NCI-H2171 treated with DMSO at 0.1 percent for 48 hours (cell line): ENCODE data around the gene IGSF8.

Source experiments
- DNase-seq: peaks from one replicate; lab custom pipeline; 2025; lab: John Stamatoyannopoulos, UW

IGSF8 gene

DNA sequence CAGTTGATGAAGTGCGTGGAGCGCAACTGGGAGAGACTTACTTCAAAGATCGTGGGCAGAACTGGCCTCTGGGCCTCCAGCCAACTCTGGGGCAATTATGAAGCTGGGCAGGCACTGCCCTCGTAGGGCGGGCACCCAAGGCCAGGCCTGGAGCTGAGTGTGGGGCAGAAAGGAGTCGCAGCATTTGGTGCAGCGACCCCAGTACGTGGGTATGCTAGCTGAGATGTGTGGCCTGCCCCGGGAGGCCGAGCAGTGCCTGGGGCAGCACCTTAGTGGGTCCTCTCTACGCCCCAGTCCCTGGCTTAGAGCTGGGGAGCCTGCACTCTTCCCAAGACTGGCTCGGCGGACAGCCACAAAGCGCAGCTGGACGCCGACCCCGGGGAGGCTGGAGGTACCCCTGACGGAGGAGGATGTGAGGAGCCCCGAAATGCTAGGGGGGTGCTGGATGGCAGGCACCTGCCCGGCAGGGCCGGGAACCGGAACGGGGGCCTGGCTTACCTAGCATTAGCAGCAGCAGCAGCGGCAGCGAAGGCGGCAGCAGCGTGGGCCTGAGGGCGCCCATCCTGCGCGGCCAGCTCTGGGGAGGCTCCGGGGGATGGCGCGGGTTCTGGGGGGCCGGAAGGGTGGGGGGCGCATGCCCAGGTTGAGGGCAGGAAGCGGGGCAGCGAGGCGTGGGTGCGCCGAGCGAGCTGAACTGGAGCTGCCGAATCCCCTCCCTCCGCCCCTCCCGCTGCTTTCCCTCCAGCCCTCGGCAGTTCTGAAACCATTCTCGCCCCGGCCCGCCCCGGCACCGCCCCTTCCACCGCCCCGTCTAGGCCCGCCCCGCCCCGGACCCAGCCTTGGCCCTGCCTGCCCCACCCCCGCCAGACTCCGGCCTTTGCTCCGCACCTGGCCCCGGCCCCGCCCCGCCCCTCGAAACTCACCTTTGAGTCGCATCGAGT lies at the start of gene IGSF8:
Gene IGSF8 (minus strand): TSS at position 709 of the 941 bp plus-strand sequence. CDS start 147 bp downstream, at position 562.
- DNase-seq: peak; percentile 94

GRCh38 chr1:160148121-160148520 lies 49.7 kb upstream of the IGSF8 start:
- DNase-seq: no peak

DNA sequence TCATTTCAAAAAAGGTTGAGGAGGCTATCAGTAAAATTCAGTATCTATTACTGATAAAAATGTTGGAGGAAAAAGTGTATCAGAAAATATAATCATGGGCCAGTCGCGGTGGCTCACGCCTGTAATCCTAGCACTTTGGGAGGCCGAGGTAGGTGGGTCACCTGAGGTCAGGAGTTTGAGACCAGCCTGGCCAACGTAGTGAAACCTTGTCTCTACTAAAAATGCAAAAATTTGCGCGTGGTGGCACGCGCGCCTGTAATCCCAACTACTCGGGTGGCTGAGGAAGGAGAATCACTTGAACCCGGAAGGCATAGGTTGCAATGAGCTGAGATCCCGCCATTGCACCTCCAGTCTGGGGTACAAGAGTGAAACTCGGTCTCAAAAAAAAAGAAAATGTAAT lies 47.7 kb upstream of the IGSF8 start:
- no peak for DNase-seq

GRCh38 chr1:160144921-160145320 lies 46.5 kb upstream of the IGSF8 start:
- DNase-seq: no peak

GRCh38 chr1:160143695-160144094 lies 45.3 kb upstream of the IGSF8 start:
- no peak for DNase-seq

GRCh38 chr1:160139840-160140239 lies 41.4 kb upstream of the IGSF8 start:
- no peak for DNase-seq

GRCh38 chr1:160137216-160137862 lies 38.9 kb upstream of the IGSF8 start:
- DNase-seq: peak; percentile 71

GRCh38 chr1:160136926-160137200 lies 38.4 kb upstream of the IGSF8 start:
- no peak for DNase-seq

GRCh38 chr1:160136121-160136925 lies 37.9 kb upstream of the IGSF8 start:
- DNase-seq: no peak

DNA sequence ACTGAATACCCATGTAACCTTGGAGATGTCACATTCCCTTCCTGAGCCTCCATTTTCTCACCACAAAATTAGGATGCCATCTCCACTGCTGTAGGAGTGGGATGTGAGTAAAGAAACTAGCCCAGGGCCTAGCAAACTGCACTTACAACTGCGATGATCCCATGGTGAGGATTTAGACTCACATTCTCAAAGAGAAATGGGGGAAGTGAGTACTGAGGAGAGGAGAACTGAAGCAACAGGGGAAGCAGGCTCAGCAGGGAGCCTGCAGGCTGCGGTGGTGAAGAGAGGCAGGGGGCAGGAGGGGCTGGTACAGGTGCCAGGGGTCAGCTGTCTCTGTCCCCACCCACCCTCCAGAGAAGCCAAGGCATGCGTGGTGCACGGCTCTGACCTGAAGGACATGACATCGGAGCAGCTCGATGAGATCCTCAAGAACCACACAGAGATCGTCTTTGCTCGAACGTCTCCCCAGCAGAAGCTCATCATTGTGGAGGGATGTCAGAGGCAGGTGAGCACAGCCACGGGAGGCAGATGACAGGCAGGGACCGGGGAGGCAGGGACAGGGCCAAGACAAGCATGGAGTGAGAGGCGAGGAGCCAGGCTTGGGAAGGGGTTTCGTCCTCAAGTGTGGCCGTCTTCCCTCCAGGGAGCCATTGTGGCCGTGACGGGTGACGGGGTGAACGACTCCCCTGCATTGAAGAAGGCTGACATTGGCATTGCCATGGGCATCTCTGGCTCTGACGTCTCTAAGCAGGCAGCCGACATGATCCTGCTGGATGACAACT lies 36.6 kb upstream of the IGSF8 start:
- no peak for DNase-seq

DNA sequence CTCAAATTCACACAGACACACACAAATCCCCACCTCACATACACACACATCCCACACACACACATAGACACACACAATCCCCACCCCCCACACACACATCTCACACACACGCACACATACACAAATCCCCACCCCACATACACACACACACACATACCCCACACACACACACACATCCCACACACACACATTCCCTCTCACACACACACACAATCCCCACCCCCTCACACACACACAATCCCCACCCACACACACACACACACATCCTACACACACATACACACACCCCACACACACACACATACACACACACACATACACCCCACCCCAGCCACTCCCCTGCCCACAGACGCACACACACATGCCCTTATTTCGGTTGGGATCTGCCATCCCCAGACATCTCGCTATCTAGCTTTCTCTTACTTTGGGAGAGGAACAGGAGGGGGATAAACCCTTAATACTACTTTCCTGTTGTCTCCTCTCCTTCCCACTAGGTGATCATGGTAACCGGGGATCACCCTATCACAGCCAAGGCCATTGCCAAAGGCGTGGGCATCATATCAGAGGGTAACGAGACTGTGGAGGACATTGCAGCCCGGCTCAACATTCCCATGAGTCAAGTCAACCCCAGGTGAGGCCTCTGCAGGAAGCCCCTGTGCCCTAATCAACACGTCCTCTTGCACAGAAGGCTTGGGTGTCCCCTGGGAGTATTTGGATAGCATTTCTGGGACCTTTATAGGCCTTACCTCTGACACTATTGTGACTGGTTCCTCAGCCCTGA lies 35.8 kb upstream of the IGSF8 start:
- DNase-seq: peak; percentile 23

DNA sequence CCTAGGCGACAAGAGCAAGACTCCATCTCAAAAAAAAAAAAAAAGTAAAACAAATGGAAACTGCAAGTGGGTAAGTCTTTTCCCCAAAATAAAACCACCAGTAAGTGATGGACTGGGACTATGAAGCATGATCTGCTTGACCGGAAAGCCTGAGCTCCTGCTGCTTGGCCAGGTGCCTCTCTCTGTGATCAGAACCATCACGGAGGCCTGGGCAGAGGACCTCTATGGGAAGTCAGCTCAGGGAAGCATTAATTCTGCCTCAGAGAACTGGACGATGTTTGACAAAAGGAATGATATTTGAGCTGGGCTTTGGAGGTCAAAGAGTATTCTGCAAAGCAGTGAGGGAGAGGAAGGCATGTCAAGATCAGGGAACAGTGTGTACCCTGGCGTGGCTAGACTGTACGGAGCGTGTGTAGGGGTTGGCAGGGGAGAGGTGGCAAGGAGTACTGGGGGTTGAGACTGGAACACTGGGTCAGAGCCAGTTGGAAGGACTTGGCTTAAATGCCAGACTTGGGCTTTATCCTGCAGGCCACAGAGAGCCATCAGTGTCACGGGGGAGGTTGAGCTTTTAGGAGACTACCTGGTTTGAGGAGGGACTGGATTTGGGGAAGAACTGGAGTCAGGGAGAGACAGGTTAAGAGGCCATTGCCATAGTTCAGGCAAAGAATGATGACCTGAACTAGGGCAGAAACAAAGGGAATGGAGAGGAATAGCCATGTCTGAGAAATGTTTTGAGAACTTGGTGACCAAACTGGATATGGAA lies 33.6 kb upstream of the IGSF8 start:
- no peak for DNase-seq

GRCh38 chr1:160130939-160131338 lies 32.5 kb upstream of the IGSF8 start:
- no peak for DNase-seq

DNA sequence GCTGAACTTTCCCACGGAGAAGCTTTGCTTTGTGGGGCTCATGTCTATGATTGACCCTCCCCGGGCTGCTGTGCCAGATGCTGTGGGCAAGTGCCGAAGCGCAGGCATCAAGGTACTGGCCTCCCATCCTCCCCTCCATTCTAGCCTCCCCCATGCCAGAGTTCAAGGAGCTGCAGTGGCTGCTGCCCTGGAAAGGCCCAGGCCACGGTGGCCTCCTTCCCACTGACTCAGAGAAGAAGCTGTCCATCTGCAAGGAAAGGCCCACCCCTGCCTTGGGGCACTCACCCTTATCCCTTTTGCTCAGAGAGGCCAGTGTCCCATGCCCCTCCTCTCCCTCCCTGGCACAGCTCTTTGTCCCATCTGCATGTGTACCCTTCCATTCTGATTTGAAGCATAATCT lies 32.1 kb upstream of the IGSF8 start:
- DNase-seq: no peak

DNA sequence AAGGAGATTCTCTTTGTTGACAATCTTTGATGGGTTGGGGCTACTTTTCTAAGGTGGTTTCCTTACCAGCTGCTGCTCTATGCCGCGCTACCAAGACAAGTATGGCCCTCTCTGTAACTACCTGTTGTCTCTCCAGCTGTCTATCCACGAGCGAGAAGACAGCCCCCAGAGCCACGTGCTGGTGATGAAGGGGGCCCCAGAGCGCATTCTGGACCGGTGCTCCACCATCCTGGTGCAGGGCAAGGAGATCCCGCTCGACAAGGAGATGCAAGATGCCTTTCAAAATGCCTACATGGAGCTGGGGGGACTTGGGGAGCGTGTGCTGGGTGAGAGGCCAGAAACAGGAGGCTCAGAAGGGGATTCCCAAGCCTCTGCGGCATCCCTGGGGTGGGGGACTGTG lies 31.5 kb upstream of the IGSF8 start:
- no peak for DNase-seq

- DNase-seq: no peak
Measured at GRCh38 chr1:160129558-160129957, 31.1 kb upstream of the IGSF8 start.

- peak; percentile 5 for DNase-seq
Measured at GRCh38 chr1:160129046-160129445, 30.6 kb upstream of the IGSF8 start.

- no peak for DNase-seq
Measured at GRCh38 chr1:160128636-160129035, 30.2 kb upstream of the IGSF8 start.

DNA sequence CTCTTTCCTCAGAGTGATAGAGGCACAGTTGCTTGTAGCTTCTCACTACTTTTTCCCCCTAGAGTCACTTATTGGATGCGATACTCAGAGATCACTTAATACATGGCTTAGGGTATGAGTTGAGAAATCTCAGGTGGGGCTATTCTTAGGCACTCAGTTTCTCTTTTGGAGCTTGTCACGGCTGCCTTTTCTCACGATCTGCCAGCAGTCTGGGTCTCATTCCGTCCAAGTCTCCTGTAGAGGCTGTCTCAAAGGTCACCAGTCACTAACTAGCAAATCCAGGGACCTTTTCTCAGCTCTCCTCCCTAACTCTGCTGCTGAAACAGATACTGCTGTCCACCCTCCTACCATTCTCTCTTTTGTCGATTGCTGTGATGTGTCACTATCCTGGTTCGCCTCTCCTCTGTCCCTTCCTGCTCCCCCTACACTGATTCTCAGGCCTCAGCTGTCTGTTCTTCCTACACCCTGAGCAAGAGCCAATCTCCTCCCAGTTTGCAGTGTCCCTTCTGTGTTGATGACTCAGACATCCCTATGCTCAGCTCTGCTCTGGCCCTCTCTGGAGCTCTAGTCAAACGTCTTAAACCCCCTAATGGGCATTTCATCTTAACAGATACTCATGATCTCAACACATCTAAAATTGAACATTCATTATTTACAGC lies 29.6 kb upstream of the IGSF8 start:
- DNase-seq: no peak

GRCh38 chr1:160127381-160127780 lies 29.0 kb upstream of the IGSF8 start:
- no peak for DNase-seq
